Measurements from ENCODE around the gene CTCF. TPM values are rescaled to one million over a fixed set of nuclear protein-coding genes. Genes with fewer than 3 reads are reported as not detected.

Gene CTCF
- total RNA-seq, 1 experiment from 2014 or later, result 30.3 TPM

- Histone ChIP-seq H3K27me3 (ENCODE audit: low read length) (no peaks in the 10 kb centered on the region), H3K4me2 (ENCODE audit: low read length) (no peak overlapping the region), H3K4me1 (ENCODE audit: insufficient read depth, low read length) (peaks cover 6% of the 10 kb centered on the region; the same call in 1 of the 2 replicates), H3K9ac (ENCODE audit: low read length) (no peak overlapping the region), H3F3A (ENCODE audit: low read length, unreplicated experiment) (peaks cover 3% of the 10 kb centered on the region), H2AFZ (ENCODE audit: low read length) (no peak overlapping the region), H4K20me1 (ENCODE audit: low read length) (no peaks in the 10 kb centered on the region), H3K36me3 (ENCODE audit: low read depth, low read length) (no peaks in the 10 kb centered on the region), H3K27ac (ENCODE audit: low read length) (no peak overlapping the region), H3K9me2 (replicated peaks; ENCODE audit: low read length) (no peaks in the 10 kb centered on the region), H3K9me3 (ENCODE audit: low read length) (no peaks in the 10 kb centered on the region), H3K4me3 (ENCODE audit: low read length) (no peak overlapping the region), H3K79me2 (ENCODE audit: low read length) (peaks cover 11% of the 10 kb centered on the region)
- ChIA-PET POLR2A (ENCODE audit: unreplicated experiment) (no interaction called here), CTCF (no interaction called here)
- no peak for ATAC-seq
- intact Hi-C loops (cut with micrococcal nuclease), result no loop called here
- TF ChIP-seq EZH2 (IDR thresholded peaks at IDR 0.05; ENCODE audit: low read length, unreplicated experiment) (no peak), EZH2phosphoT487 (IDR thresholded peaks at IDR 0.05; ENCODE audit: borderline replicate concordance, low read length) (no peak)
- TF ChIP-seq, protein P1, sequence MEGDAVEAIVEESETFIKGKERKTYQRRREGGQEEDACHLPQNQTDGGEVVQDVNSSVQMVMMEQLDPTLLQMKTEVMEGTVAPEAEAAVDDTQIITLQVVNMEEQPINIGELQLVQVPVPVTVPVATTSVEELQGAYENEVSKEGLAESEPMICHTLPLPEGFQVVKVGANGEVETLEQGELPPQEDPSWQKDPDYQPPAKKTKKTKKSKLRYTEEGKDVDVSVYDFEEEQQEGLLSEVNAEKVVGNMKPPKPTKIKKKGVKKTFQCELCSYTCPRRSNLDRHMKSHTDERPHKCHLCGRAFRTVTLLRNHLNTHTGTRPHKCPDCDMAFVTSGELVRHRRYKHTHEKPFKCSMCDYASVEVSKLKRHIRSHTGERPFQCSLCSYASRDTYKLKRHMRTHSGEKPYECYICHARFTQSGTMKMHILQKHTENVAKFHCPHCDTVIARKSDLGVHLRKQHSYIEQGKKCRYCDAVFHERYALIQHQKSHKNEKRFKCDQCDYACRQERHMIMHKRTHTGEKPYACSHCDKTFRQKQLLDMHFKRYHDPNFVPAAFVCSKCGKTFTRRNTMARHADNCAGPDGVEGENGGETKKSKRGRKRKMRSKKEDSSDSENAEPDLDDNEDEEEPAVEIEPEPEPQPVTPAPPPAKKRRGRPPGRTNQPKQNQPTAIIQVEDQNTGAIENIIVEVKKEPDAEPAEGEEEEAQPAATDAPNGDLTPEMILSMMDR (conservative IDR thresholded peaks at IDR 0.05; ENCODE audit: low read depth, low read length), result no peak
- no TSS peak for BruUV-seq (replicated peaks)
- DNase-seq, result no peak
Measured at GRCh38 chr16:67657017-67657608, 94.8 kb downstream of the CTCF start.

- Histone ChIP-seq H3K36me3 (ENCODE audit: low read depth, low read length) (no peaks in the 10 kb centered on the region), H3K4me2 (ENCODE audit: low read length) (no peak overlapping the region), H3K9me3 (ENCODE audit: low read length) (no peaks in the 10 kb centered on the region), H3K27ac (ENCODE audit: low read length) (no peak overlapping the region), H2AFZ (ENCODE audit: low read length) (no peak overlapping the region), H3K9ac (ENCODE audit: low read length) (no peak overlapping the region), H3K4me3 (ENCODE audit: low read length) (no peak overlapping the region), H3K27me3 (ENCODE audit: low read length) (no peaks in the 10 kb centered on the region), H4K20me1 (ENCODE audit: low read length) (no peaks in the 10 kb centered on the region), H3K4me1 (ENCODE audit: insufficient read depth, low read length) (peaks cover 6% of the 10 kb centered on the region; the same call in 1 of the 2 replicates), H3K9me2 (replicated peaks; ENCODE audit: low read length) (no peaks in the 10 kb centered on the region), H3K79me2 (ENCODE audit: low read length) (peaks cover 11% of the 10 kb centered on the region), H3F3A (ENCODE audit: low read length, unreplicated experiment) (peaks cover 3% of the 10 kb centered on the region)
- no TSS peak for BruUV-seq (replicated peaks)
- ChIA-PET CTCF (no interaction called here), POLR2A (ENCODE audit: unreplicated experiment) (no interaction called here)
- ATAC-seq (no peak), DNase-seq (no peak)
- intact Hi-C loops (cut with micrococcal nuclease), result no loop called here
- no peak for TF ChIP-seq EZH2 (IDR thresholded peaks at IDR 0.05; ENCODE audit: low read length, unreplicated experiment)
- TF ChIP-seq, protein P1 (conservative IDR thresholded peaks at IDR 0.05; ENCODE audit: low read depth, low read length), result no peak
- no peak for TF ChIP-seq EZH2phosphoT487 (IDR thresholded peaks at IDR 0.05; ENCODE audit: borderline replicate concordance, low read length)
Measured at GRCh38 chr16:67657751-67658518, 95.6 kb downstream of the CTCF start.
